ENCODE data around the gene SDK1. TPM values are rescaled to one million over a fixed set of nuclear protein-coding genes. Genes with fewer than 3 reads are reported as not detected.

SDK1 gene
- total and polyA plus RNA-seq, 2 donors (not counting 3 experiments of a cell fraction or from before 2014, with no cell fraction given), result 1.6 to 3.9 TPM

DNA sequence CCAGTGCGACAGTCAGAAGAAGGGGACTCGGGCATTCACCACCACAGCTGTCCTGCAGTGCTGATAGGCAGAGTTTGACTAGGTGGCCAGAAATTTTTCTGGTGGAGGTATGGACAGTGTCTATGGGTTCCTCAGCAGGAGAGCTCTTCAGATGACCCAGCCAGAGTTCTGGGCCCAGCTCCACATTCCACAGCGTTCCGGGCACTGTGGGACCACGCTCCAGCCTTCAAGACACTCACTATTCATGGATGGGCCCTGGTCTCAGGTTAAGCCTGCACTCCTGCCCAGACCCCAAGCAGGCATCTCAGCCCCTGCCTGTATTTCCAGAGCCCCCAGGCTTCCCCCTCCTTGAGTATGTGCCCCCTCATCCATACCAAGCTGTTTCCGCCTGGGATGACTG lies 884.1 kb downstream of the SDK1 start:
- no peaks in the 10 kb centered on the region for H3K79me2 ChIP-seq (ENCODE audit: control insufficient read depth, insufficient read depth, low read length)
- dilution Hi-C loops (cut with MboI; ENCODE audit: extremely low pct_ligation_motif_present, low sequenced_read_pairs), result no loop called here
- CTCF ChIA-PET, result no interaction called here
- POLR2A ChIA-PET, result no interaction called here
- no peak overlapping the region for H3K27ac ChIP-seq (ENCODE audit: insufficient read depth, low read depth, low read length)
- DNase-seq (ENCODE audit: low read depth, low spot score) (no peak), FAIRE-seq (no peak)
- intact Hi-C loops (cut with micrococcal nuclease), result no loop called here
- H4K20me1 ChIP-seq (replicated peaks; ENCODE audit: control insufficient read depth, extremely low read depth, insufficient read depth, low read length), result no peaks in the 10 kb centered on the region
- H3K9me1 ChIP-seq (replicated peaks; ENCODE audit: control insufficient read depth, extremely low read depth, insufficient read depth, low read length), result no peaks in the 10 kb centered on the region
- no TSS peak for BruUV-seq (replicated peaks)
- no peak overlapping the region for H2AFZ ChIP-seq (ENCODE audit: low read depth, low read length)
- H3K4me3 ChIP-seq (replicated peaks in 1 of 3; ENCODE audit: insufficient read depth in 1 of 3, low read depth in 1 of 3, low read length in 3 of 3), result no peak overlapping the region
- no peaks in the 10 kb centered on the region for H3K27me3 ChIP-seq (ENCODE audit: control insufficient read depth in 2 of 2, insufficient read depth in 2 of 2, low read length in 2 of 2)
- H3K4me2 ChIP-seq (ENCODE audit: insufficient read depth, low read length), result no peak overlapping the region
- TF ChIP-seq, protein P1, sequence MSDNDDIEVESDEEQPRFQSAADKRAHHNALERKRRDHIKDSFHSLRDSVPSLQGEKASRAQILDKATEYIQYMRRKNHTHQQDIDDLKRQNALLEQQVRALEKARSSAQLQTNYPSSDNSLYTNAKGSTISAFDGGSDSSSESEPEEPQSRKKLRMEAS (IDR thresholded peaks at IDR 0.05; ENCODE audit: insufficient read depth, insufficient read length), result no peak
- TF ChIP-seq JUN (IDR thresholded peaks at IDR 0.05; ENCODE audit: borderline replicate concordance, insufficient read depth, insufficient read length, low read depth) (no peak), MYC (IDR thresholded peaks at IDR 0.05; ENCODE audit: low read depth, low read length) (no peak), POLR2A (IDR thresholded peaks at IDR 0.05; ENCODE audit: low read depth, low read length) (no peak)
- H3K9me3 ChIP-seq (replicated peaks; ENCODE audit: control insufficient read depth, insufficient read depth, low read length), result no peaks in the 10 kb centered on the region
- H3K9ac ChIP-seq (replicated peaks; ENCODE audit: extremely low read depth, insufficient read depth, low read length), result no peak overlapping the region
- no peaks in the 10 kb centered on the region for H3K4me1 ChIP-seq (ENCODE audit: control insufficient read depth, extremely low read depth, insufficient read depth, low read length)
- no peaks in the 10 kb centered on the region for H3K36me3 ChIP-seq (ENCODE audit: control insufficient read depth in 2 of 2, extremely low read depth in 1 of 2, insufficient read depth in 2 of 2, low read length in 2 of 2)

- BruUV-seq (replicated peaks), result no TSS peak
- H3K79me2 ChIP-seq (ENCODE audit: control insufficient read depth, insufficient read depth, low read length), result no peaks in the 10 kb centered on the region
- no peaks in the 10 kb centered on the region for H3K9me3 ChIP-seq (replicated peaks; ENCODE audit: control insufficient read depth, insufficient read depth, low read length)
- no peaks in the 10 kb centered on the region for H3K36me3 ChIP-seq (ENCODE audit: control insufficient read depth in 2 of 2, extremely low read depth in 1 of 2, insufficient read depth in 2 of 2, low read length in 2 of 2)
- no peak overlapping the region for H3K27ac ChIP-seq (ENCODE audit: insufficient read depth, low read depth, low read length)
- no peak overlapping the region for H3K4me3 ChIP-seq (replicated peaks in 1 of 3; ENCODE audit: insufficient read depth in 1 of 3, low read depth in 1 of 3, low read length in 3 of 3)
- no peaks in the 10 kb centered on the region for H3K27me3 ChIP-seq (ENCODE audit: control insufficient read depth in 2 of 2, insufficient read depth in 2 of 2, low read length in 2 of 2)
- H4K20me1 ChIP-seq (replicated peaks; ENCODE audit: control insufficient read depth, extremely low read depth, insufficient read depth, low read length), result no peaks in the 10 kb centered on the region
- FAIRE-seq, result no peak
- H3K9me1 ChIP-seq (replicated peaks; ENCODE audit: control insufficient read depth, extremely low read depth, insufficient read depth, low read length), result no peaks in the 10 kb centered on the region
- H3K4me1 ChIP-seq (ENCODE audit: control insufficient read depth, extremely low read depth, insufficient read depth, low read length), result no peaks in the 10 kb centered on the region
- TF ChIP-seq JUN (IDR thresholded peaks at IDR 0.05; ENCODE audit: borderline replicate concordance, insufficient read depth, insufficient read length, low read depth), result no peak
- TF ChIP-seq EZH2 (IDR thresholded peaks at IDR 0.05; ENCODE audit: borderline replicate concordance, low read depth, low read length, severe bottlenecking), result no peak
- no peak for TF ChIP-seq CTCF (IDR thresholded peaks at IDR 0.05; ENCODE audit: extremely low read depth in 1 of 2, insufficient read depth in 1 of 2, low read depth in 1 of 2, low read length in 2 of 2)
- TF ChIP-seq FOS (IDR thresholded peaks at IDR 0.05; ENCODE audit: borderline replicate concordance, insufficient read depth, low read length), result no peak
- TF ChIP-seq, protein P1 (IDR thresholded peaks at IDR 0.05; ENCODE audit: insufficient read depth, insufficient read length), result no peak
- no peak for TF ChIP-seq POLR2A (IDR thresholded peaks at IDR 0.05; ENCODE audit: low read depth, low read length)
- no peak for TF ChIP-seq POLR2AphosphoS5 (IDR thresholded peaks at IDR 0.05; ENCODE audit: insufficient read depth, low read depth, low read length)
- no peak for TF ChIP-seq GATA2 (IDR thresholded peaks at IDR 0.05; ENCODE audit: insufficient read depth, insufficient read length, low read depth, low read length)
- TF ChIP-seq MYC (IDR thresholded peaks at IDR 0.05; ENCODE audit: low read depth, low read length), result no peak
- H2AFZ ChIP-seq (ENCODE audit: low read depth, low read length), result no peak overlapping the region
- H3K9ac ChIP-seq (replicated peaks; ENCODE audit: extremely low read depth, insufficient read depth, low read length), result no peak overlapping the region
- peak; percentile 6 for DNase-seq (ENCODE audit: low read depth, low spot score)
- dilution Hi-C loops (cut with MboI; ENCODE audit: extremely low pct_ligation_motif_present, low sequenced_read_pairs), result no loop called here
- POLR2A ChIA-PET, result no interaction called here
- intact Hi-C loops (cut with micrococcal nuclease), result no loop called here
- H3K4me2 ChIP-seq (ENCODE audit: insufficient read depth, low read length), result no peak overlapping the region
- CTCF ChIA-PET, result no interaction called here
These were observed 884.9 kb downstream of the SDK1 start for GRCh38 chr7:4185721-4186512.

Data from endothelial cell of umbilical vein (primary cell).